ENCODE measurements around the gene PDE4D. TPM values are rescaled to one million over a fixed set of nuclear protein-coding genes. Genes with fewer than 3 reads are reported as not detected.

The PDE4D gene
- total RNA-seq, 5 donors from 2014 or later (not counting 1 experiment from before 2014, with no cell fraction given): 45.1 to 136 (median 64.9) TPM

DNA sequence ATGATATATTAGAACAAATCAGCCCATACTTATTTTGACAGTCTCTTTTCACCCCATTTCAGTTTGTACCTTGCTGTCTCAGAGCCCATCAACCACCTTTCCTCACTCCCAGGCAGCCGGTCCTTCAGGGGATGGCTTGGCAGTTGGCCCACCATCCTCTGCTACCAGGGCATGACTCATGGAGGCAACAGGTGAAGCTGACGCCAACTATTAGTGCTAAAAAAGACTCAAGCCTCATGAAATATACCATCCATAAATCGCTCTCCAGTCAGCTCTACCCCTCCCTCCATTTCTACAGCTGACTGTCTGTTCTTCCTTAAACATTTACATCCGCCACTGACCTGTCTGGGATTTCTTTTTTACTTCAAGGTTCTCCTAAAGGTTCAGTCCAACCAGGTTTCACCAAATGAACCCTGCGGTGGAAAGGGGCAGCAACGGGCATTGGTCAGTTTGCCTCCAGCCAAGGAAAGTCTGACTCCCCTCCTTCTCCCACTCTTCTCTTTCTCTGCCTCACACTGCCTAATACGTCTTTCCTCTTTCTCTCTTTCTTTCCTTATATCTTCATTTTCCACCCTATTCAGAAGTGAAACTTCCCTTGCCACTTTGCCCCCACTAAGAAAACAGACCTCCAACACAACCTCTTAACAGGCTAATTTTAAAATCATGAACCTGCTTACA is 871.5 kb downstream of the PDE4D start:
- Mint-ChIP-seq H3K4me1 (peaks cover 57 to 73% (median 67%) of the 10 kb centered on the region in 3 donors), H3K27me3 (no peaks in the 10 kb centered on the region), H3K36me3 (peaks cover 73% of the 10 kb centered on the region), H3K4me3 (no peak overlapping the region), H3K27ac (no peak overlapping the region), H3K9me3 (peaks cover 0 to 3% (median 0%) of the 10 kb centered on the region in 3 donors)
- POLR2A ChIA-PET: interaction anchor here in 1 of 2 donors (0.6 kb wide), 1 partner anchor 11 kb away, joined by 3 read pairs; no protein-coding TSS in a partner anchor
- H3K27ac ChIP-seq (ENCODE audit: low read length): no peak overlapping the region
- peaks cover under 1 to 16% of the 10 kb centered on the region in 2 donors for H3K36me3 ChIP-seq (ENCODE audit: control insufficient read depth in 2 of 2, extremely low read depth in 1 of 2, insufficient read depth in 1 of 2, low read length in 1 of 2)
- no peaks in the 10 kb centered on the region for H3K9me3 ChIP-seq
- ATAC-seq (replicated peaks in 1 of 4): no peak
- no peaks in the 10 kb centered on the region for H3K27me3 ChIP-seq (replicated peaks in 1 of 2; ENCODE audit: control insufficient read depth in 2 of 2, extremely low read depth in 1 of 2, insufficient read depth in 2 of 2, low read length in 1 of 2)
- no peak overlapping the region for H3K4me3 ChIP-seq (ENCODE audit: control insufficient read depth in 1 of 2, extremely low read depth in 1 of 2, low read length in 1 of 2)
- CTCF ChIA-PET: interaction anchor here in 1 of 2 donors (0.9 to 1.1 kb wide), 3 partner anchors 12 to 167 kb away, joined by 3 to 4 read pairs (median 3); no protein-coding TSS in a partner anchor
- 80% methylated on average over 7 of the region's 7 CpGs for WGBS (ENCODE audit: insufficient coverage)
- DNase-seq: peak in 1 of 35 experiments; percentile 17
- H3K4me1 ChIP-seq (ENCODE audit: control insufficient read depth in 1 of 2, extremely low read depth in 1 of 2, insufficient read depth in 2 of 2, low read length in 2 of 2): peaks cover 7 to 8% of the 10 kb centered on the region in 2 experiments

DNA sequence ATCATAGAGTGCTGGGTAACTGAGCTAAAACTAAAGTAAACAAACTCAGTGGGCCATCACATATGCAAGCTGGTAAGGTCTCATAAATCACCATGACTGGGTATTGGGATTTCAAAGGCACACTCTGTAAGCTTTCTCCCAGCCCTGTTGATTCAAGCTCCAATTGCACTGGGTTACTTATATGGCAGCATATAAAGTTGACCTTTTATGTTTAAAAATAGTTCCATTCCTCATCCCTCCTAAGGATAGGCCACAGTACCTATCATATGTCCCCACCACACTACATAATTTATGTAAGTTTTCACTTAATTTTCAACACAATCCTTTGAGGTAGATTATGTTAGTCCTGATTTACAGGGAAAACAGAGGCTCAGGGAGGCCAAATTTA is 872.2 kb downstream of the PDE4D start:
- no peak overlapping the region for H3K4me3 ChIP-seq (ENCODE audit: control insufficient read depth in 1 of 2, extremely low read depth in 1 of 2, low read length in 1 of 2)
- DNase-seq: no peak
- ChIA-PET CTCF (interaction anchor here in 1 of 2 donors (0.6 to 1.1 kb wide), 5 partner anchors 11 to 167 kb away, joined by 3 to 4 read pairs (median 3); no protein-coding TSS in a partner anchor), POLR2A (interaction anchor here in 1 of 2 donors (0.6 kb wide), 1 partner anchor 12 kb away, joined by 3 read pairs; no protein-coding TSS in a partner anchor)
- H3K9me3 ChIP-seq: no peaks in the 10 kb centered on the region
- H3K27ac Mint-ChIP-seq: peak overlapping the region in 1 of 2 donors; percentile 53
- peaks cover 75% of the 10 kb centered on the region for H3K36me3 Mint-ChIP-seq
- no peak overlapping the region for H3K4me3 Mint-ChIP-seq
- no peak overlapping the region for H3K27ac ChIP-seq (ENCODE audit: low read length)
- H3K9me3 Mint-ChIP-seq: peaks cover 0 to 5% (median 0%) of the 10 kb centered on the region in 3 donors
- ATAC-seq (replicated peaks in 1 of 4): no peak
- H3K27me3 Mint-ChIP-seq: no peaks in the 10 kb centered on the region
- no peaks in the 10 kb centered on the region for H3K27me3 ChIP-seq (replicated peaks in 1 of 2; ENCODE audit: control insufficient read depth in 2 of 2, extremely low read depth in 1 of 2, insufficient read depth in 2 of 2, low read length in 1 of 2)
- H3K36me3 ChIP-seq (ENCODE audit: control insufficient read depth in 2 of 2, extremely low read depth in 1 of 2, insufficient read depth in 1 of 2, low read length in 1 of 2): peaks cover 2 to 20% of the 10 kb centered on the region in 2 donors
- H3K4me1 Mint-ChIP-seq: peaks cover 56 to 72% (median 63%) of the 10 kb centered on the region in 3 donors
- peaks cover 7 to 8% of the 10 kb centered on the region in 2 experiments for H3K4me1 ChIP-seq (ENCODE audit: control insufficient read depth in 1 of 2, extremely low read depth in 1 of 2, insufficient read depth in 2 of 2, low read length in 2 of 2)

DNA sequence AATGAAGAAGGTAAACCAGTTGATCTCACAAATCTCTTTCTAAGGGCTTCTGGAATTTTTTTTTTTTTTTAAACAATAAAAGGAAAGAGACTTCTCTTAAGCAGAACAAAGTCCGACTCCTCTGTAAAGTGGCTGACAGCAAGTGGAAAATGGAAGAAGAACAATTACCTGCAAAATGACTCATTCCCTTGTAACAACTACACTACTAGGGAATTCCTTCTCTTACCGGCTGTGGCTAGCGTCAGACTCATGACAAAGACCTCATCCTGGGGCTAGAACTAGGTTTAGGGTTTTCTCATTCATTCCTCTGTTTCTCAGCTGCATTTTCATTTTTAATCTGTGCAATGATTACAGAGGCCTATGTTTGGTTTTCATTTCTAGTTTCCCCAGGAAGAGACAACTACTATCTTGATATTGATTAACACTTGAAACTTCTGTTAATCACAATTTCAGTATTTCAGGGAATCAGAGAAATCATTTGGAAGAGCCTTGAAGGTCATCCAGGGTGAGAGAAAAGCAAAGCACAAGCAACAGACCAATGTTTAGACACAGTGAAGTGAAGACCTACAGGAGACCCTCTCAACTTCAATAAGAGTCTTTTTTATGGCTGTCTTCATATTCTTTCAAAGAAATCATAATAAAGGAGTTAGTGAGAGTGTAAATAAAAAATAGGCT is 872.8 kb downstream of the PDE4D start:
- H3K4me1 Mint-ChIP-seq: peaks cover 50 to 68% (median 59%) of the 10 kb centered on the region in 3 donors
- Histone ChIP-seq H3K4me3 (ENCODE audit: control insufficient read depth in 1 of 2, extremely low read depth in 1 of 2, low read length in 1 of 2) (no peak overlapping the region), H3K9me3 (no peaks in the 10 kb centered on the region), H3K27ac (ENCODE audit: low read length) (no peak overlapping the region), H3K36me3 (ENCODE audit: control insufficient read depth in 2 of 2, extremely low read depth in 1 of 2, insufficient read depth in 1 of 2, low read length in 1 of 2) (peaks cover 2 to 20% of the 10 kb centered on the region in 2 donors), H3K4me1 (ENCODE audit: control insufficient read depth in 1 of 2, extremely low read depth in 1 of 2, insufficient read depth in 2 of 2, low read length in 2 of 2) (peaks cover 7 to 8% of the 10 kb centered on the region in 2 experiments), H3K27me3 (replicated peaks in 1 of 2; ENCODE audit: control insufficient read depth in 2 of 2, extremely low read depth in 1 of 2, insufficient read depth in 2 of 2, low read length in 1 of 2) (no peaks in the 10 kb centered on the region)
- POLR2A ChIA-PET: interaction anchor here in 1 of 2 donors (0.6 kb wide), 1 partner anchor 12 kb away, joined by 3 read pairs; no protein-coding TSS in a partner anchor
- CTCF ChIA-PET: interaction anchor here in 1 of 2 donors (0.6 to 1.0 kb wide), 4 partner anchors 15 to 168 kb away, joined by 3 read pairs; no protein-coding TSS in a partner anchor
- peaks cover 0 to 5% (median 0%) of the 10 kb centered on the region in 3 donors for H3K9me3 Mint-ChIP-seq
- ATAC-seq (replicated peaks in 1 of 4) (peak in 1 of 4 experiments; percentile 42), DNase-seq (peak in 1 of 35 experiments; percentile 21)
- H3K36me3 Mint-ChIP-seq: peaks cover 75% of the 10 kb centered on the region
- H3K27ac Mint-ChIP-seq: peak overlapping the region; percentile 33 to 53
- WGBS (ENCODE audit: insufficient coverage): no CpG with 5 or more reads among the region's 3 CpGs
- H3K27me3 Mint-ChIP-seq: no peaks in the 10 kb centered on the region
- peak overlapping the region in 1 of 3 donors; percentile 31 for H3K4me3 Mint-ChIP-seq

DNA sequence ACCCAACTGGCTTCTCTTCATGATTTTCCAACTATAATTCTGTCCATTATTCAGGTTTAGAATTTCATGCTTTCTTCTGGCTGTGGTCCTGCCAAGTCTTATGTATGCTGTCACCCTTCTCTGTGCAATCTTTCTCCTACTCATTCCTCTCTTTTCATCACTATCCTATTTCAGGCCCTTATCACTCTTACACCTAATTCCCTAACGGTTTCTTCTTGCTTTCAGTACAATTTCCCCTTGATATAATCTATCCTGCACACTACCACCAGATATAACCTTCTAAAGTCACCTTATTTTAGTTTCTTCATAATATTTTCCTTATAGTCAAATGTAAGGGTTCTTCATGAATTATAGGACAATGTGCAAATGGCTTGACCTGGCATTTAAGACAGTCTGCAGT is 874.4 kb downstream of the PDE4D start:
- no CpG with 5 or more reads among the region's 1 CpG for WGBS (ENCODE audit: insufficient coverage)
- Mint-ChIP-seq H3K4me3 (no peak overlapping the region), H3K36me3 (peaks cover 85% of the 10 kb centered on the region), H3K27ac (peak overlapping the region in 1 of 2 donors; percentile 9), H3K9me3 (peaks cover 0 to 7% (median 4%) of the 10 kb centered on the region in 3 donors), H3K4me1 (peaks cover 55 to 62% (median 55%) of the 10 kb centered on the region in 3 donors), H3K27me3 (no peaks in the 10 kb centered on the region)
- Histone ChIP-seq H3K27me3 (replicated peaks in 1 of 2; ENCODE audit: control insufficient read depth in 2 of 2, extremely low read depth in 1 of 2, insufficient read depth in 2 of 2, low read length in 1 of 2) (no peaks in the 10 kb centered on the region), H3K36me3 (ENCODE audit: control insufficient read depth in 2 of 2, extremely low read depth in 1 of 2, insufficient read depth in 1 of 2, low read length in 1 of 2) (peaks cover 2 to 20% of the 10 kb centered on the region in 2 donors), H3K4me3 (ENCODE audit: control insufficient read depth in 1 of 2, extremely low read depth in 1 of 2, low read length in 1 of 2) (no peak overlapping the region), H3K9me3 (no peaks in the 10 kb centered on the region), H3K4me1 (ENCODE audit: control insufficient read depth in 1 of 2, extremely low read depth in 1 of 2, insufficient read depth in 2 of 2, low read length in 2 of 2) (peaks cover 7 to 8% of the 10 kb centered on the region in 2 experiments), H3K27ac (ENCODE audit: low read length) (no peak overlapping the region)
- ATAC-seq (replicated peaks in 1 of 4) (no peak), DNase-seq (no peak)
- CTCF ChIA-PET: interaction anchor here in 1 of 2 donors (0.6 kb wide), 1 partner anchor 105 kb away, joined by 5 read pairs; no protein-coding TSS in a partner anchor
- POLR2A ChIA-PET: interaction anchor here (0.6 to 1.7 kb wide), 5 partner anchors 15 to 368 kb away, joined by 3 to 12 read pairs (median 6); no protein-coding TSS in a partner anchor

DNA sequence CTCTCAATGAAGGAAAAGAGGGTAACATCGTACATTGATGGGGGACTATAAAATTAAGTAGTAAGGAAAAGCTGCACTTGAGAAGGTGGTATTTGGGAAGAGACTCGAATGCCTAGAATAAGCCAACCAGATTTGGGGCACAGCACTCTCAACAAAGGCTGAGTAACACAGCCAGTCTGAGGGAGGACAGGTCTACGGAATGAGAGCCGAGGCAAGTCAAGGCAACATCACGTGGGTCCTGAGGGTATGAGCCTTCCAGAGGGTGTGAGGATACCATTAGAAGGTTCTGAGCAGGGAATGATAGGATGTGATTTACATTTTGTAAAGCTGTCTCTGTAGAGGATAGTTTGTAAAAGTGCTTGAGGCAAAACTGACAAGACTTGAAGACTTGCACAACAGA is 876.6 kb downstream of the PDE4D start:
- Mint-ChIP-seq H3K4me3 (no peak overlapping the region), H3K4me1 (peaks cover 55 to 64% (median 63%) of the 10 kb centered on the region in 3 donors), H3K27ac (no peak overlapping the region), H3K36me3 (peaks cover 92% of the 10 kb centered on the region), H3K9me3 (peaks cover 11 to 19% (median 17%) of the 10 kb centered on the region in 3 donors), H3K27me3 (no peaks in the 10 kb centered on the region)
- ChIA-PET CTCF (interaction anchor here in 1 of 2 donors (0.7 kb wide), 1 partner anchor 7 kb away, joined by 6 read pairs; no protein-coding TSS in a partner anchor), POLR2A (no interaction called here)
- Histone ChIP-seq H3K36me3 (ENCODE audit: control insufficient read depth in 2 of 2, extremely low read depth in 1 of 2, insufficient read depth in 1 of 2, low read length in 1 of 2) (peaks cover 2 to 19% of the 10 kb centered on the region in 2 donors), H3K27ac (ENCODE audit: low read length) (no peak overlapping the region), H3K4me3 (ENCODE audit: control insufficient read depth in 1 of 2, extremely low read depth in 1 of 2, low read length in 1 of 2) (no peak overlapping the region), H3K4me1 (ENCODE audit: control insufficient read depth in 1 of 2, extremely low read depth in 1 of 2, insufficient read depth in 2 of 2, low read length in 2 of 2) (peaks cover 5 to 7% of the 10 kb centered on the region in 2 experiments), H3K9me3 (no peaks in the 10 kb centered on the region), H3K27me3 (replicated peaks in 1 of 2; ENCODE audit: control insufficient read depth in 2 of 2, extremely low read depth in 1 of 2, insufficient read depth in 2 of 2, low read length in 1 of 2) (no peaks in the 10 kb centered on the region)
- no peak for ATAC-seq (replicated peaks in 1 of 4)
- WGBS (ENCODE audit: insufficient coverage): 94% methylated on average over 5 of the region's 5 CpGs
- DNase-seq: no peak
